ENCODE data around the gene SDCBP2. TPM values are rescaled to one million over a fixed set of nuclear protein-coding genes. Genes with fewer than 3 reads are reported as not detected.
A peak's percentile ranks its signal among the peaks of the same experiment; 100 is the strongest.

SDCBP2 gene
- total and polyA plus RNA-seq, 2 of the 4 experiments (the other 2 are of a cell fraction), result 0.54 to 1.3 TPM

DNA sequence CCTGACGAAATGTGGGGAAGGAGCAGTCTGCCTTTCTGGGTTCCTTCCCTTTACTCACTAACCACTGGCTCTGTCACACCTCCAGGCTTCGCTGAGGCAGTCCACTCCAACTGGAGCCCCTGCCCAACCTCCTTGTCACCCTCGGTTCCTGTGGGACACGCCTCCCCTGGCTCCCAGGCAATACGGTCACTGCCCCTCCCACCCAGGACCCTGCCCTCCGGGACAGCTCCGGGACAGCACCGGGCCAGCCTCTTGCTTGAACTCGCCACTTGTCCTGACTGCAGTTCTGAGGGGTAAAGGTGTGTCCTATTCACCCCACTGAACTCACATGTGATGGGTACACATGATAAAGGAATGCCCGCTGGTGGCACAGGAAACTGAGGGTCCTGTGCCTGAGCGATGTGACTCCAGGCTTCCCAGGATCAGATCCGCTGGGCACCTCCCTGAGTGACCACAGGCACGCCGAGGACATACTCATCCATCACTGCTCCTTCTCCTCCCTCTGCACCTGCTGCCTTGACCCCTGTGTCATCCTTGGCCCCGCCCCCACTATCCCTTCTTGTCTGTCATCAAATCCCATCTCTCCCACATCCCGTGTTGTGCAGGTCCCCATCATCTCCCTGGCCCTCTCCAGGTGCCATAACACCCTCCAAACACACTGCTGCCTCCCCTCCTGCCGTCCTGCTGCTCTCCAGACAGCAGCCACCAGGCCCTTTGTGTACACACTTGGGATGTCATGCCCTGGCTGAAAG is 7.9 kb downstream of the SDCBP2 start (continued):
- no peak for TF ChIP-seq CHD1 (IDR thresholded peaks at IDR 0.05; ENCODE audit: low read depth, low read length)

DNA sequence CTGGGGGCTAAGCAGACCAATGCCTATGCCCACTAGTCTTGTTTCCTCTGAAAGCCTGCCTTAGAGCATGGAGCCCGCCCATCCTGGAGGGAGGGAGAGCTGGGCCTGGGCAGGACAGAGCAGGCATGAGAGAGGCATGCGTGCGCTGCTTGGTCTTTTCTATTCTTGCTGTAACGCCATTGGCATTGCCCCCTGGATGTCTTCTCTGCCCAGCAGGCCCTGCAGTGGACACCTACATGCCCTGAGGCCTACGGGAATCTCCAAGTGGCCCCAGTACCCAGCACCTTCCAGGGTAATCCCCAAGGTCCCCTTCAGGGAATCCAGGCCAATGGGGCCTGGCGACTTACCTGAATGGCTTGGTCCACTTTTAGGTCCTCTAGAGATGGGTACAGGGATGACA is 8.9 kb downstream of the SDCBP2 start:
- Histone ChIP-seq H3K4me1 (ENCODE audit: control insufficient read depth, insufficient read depth, low read length) (peaks cover 25% of the 10 kb centered on the region), H2BK120ac (ENCODE audit: low read depth, low read length) (no peak overlapping the region), H4K8ac (ENCODE audit: low read depth in 2 of 2, low read length in 2 of 2) (no peak overlapping the region), H3K4me2 (ENCODE audit: low read depth, low read length) (no peak overlapping the region), H4K20me1 (ENCODE audit: insufficient read depth, low read length) (no peaks in the 10 kb centered on the region), H3K4me3 (ENCODE audit: insufficient read depth, low read depth, low read length) (no peak overlapping the region), H2AK9ac (replicated peaks; ENCODE audit: low read depth, low read length, poor library complexity) (no peak overlapping the region), H3K4ac (ENCODE audit: low read depth, low read length) (0 out of 2 replicates have a peak overlapping the region, but pooled peaks have one; percentile 13), H3K79me1 (ENCODE audit: low read depth in 1 of 2, low read length in 2 of 2) (peaks cover 0 to 18% of the 10 kb centered on the region in 2 experiments; a peak in 2 of 4 replicates), H3K56ac (ENCODE audit: extremely low read depth, insufficient read depth, low read length) (no peak overlapping the region), H3K9ac (ENCODE audit: low read depth, low read length) (no peak overlapping the region), H3K9me3 (ENCODE audit: control insufficient read depth, insufficient read depth, low read length) (no peaks in the 10 kb centered on the region), H4K5ac (ENCODE audit: low read depth, low read length) (no peak overlapping the region), H2BK5ac (ENCODE audit: low read depth, low read length, poor library complexity, severe bottlenecking) (no peak overlapping the region), H2AFZ (replicated peaks; ENCODE audit: low read length, poor library complexity) (no peak overlapping the region), H3K23ac (ENCODE audit: low read depth, low read length) (no peak overlapping the region), H4K91ac (ENCODE audit: insufficient read depth, low read depth, low read length) (no peak overlapping the region; the same call in 1 of the 2 replicates), H3K9me1 (ENCODE audit: insufficient read depth, low read length) (peaks cover 17% of the 10 kb centered on the region), H2BK20ac (ENCODE audit: low read depth, low read length) (no peak overlapping the region), H3K36me3 (ENCODE audit: control insufficient read depth, insufficient read depth, low read length) (no peaks in the 10 kb centered on the region), H3K27ac (ENCODE audit: insufficient read depth, low read length) (no peak overlapping the region), H2AK5ac (ENCODE audit: low read depth, low read length) (peak overlapping the region; percentile 54; the same call in 1 of the 2 replicates), H3K18ac (ENCODE audit: low read depth, low read length) (no peak overlapping the region), H3K27me3 (ENCODE audit: control insufficient read depth, insufficient read depth, low read length) (no peaks in the 10 kb centered on the region), H2BK15ac (ENCODE audit: low read depth, low read length) (no peak overlapping the region), H3K14ac (replicated peaks; ENCODE audit: low read depth, low read length) (no peak overlapping the region)
- no peak for DNase-seq
- 86% methylated on average over 1 of the region's 6 CpGs; no CpG with 5 or more reads in 1 of the 2 experiments for WGBS, 2 experiments (ENCODE audit: extremely low coverage in 2 of 2, insufficient read length in 1 of 2)
- CTCF ChIA-PET, result interaction anchor here (1.6 kb wide), 1 partner anchor 117 kb away, joined by 5 read pairs; no protein-coding TSS in a partner anchor
- POLR2A ChIA-PET (ENCODE audit: unreplicated experiment), result no interaction called here
- TF ChIP-seq, protein P1, sequence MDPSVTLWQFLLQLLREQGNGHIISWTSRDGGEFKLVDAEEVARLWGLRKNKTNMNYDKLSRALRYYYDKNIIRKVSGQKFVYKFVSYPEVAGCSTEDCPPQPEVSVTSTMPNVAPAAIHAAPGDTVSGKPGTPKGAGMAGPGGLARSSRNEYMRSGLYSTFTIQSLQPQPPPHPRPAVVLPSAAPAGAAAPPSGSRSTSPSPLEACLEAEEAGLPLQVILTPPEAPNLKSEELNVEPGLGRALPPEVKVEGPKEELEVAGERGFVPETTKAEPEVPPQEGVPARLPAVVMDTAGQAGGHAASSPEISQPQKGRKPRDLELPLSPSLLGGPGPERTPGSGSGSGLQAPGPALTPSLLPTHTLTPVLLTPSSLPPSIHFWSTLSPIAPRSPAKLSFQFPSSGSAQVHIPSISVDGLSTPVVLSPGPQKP (IDR thresholded peaks at IDR 0.05; ENCODE audit: borderline replicate concordance, low read depth, low read length), result no peak
- no TSS peak for BruUV-seq (replicated peaks)
- intact Hi-C loops (cut with micrococcal nuclease), result no loop called here
- dilution Hi-C loops (cut with HindIII; ENCODE audit: low sequenced_read_pairs, unreplicated experiment), result no loop called here
- no peak for ATAC-seq (ENCODE audit: low read depth)
- in situ Hi-C loops (cut with MboI; ENCODE audit: low sequenced_read_pairs), result no loop called here

Measured in IMR-90 (cell line).